Myometrial cell (primary cell): Measurements from ENCODE around the gene C19orf18. TPM values are rescaled to one million over a fixed set of nuclear protein-coding genes. Genes with fewer than 3 reads are reported as not detected.

Experiments used
- total RNA-seq: library from RNA; depleted of rRNA; stranded (reverse); fragments of >200 nt; gene quantifications from 2 replicates; pipeline ENCODE4 v1.2.3, GENCODE V29; 2015

Gene C19orf18
- total RNA-seq: not detected in 2 replicates

DNA sequence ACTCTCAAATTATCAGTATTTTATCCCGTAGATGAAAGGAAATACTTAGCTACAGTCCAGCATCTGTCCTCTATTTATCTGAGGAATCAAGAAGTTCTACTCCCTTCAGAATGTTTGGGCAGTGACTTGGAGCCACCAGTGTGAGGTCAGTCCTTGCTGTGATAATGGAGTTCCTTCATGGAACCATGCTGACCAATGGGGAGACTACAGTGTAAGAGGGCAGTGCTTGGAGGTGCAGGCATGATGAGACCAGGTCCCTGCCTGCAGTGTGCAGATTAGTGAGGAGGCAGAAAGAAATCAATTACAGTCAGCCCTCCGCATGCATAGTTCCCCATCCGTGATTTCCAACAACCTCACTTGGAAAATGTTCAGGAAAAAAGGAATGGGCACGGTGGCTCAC lies at the start of gene C19orf18:
C19orf18 (minus strand) TSS at position 101 of the 400 bp plus-strand sequence. CDS start 102 bp downstream, outside the sequence.

DNA sequence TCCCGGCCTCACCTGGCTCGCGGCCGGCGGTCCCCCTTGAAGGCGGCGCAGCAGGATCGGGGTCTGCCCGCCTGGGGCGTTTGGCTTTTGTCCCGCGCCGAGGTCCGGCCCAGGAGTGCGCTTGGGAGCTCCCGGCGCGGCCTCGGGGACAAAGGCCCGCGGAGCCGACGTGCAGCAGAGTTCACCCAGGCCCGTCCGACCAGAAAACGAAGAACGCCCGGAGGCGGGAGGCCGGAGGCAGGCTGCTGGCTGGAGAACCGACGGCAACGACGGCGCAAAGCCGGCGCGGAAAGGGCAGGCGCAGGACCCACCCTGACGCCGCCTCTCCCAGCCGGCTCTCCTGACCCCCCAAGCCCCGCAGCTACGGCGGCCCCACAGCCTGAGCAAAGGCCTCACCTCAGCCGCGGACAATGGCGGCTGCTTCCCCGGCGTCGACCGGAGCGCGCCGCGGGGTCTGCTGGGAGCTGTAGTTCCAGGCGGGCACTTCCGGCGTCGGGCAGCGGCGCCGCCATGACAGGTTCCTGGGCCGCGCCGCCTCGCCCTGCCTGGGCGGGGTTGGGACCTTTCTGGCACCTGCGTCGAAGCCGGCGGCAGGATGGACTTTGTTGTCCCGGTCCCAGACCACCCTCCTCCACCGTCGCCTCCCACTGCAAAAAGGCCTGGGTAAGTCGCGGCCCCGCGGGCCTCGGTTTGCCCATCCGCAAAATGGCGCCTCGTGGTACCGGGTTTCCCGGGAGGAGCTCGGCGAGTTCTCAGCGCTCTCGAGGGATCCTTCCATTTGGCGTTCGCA lies 28.2 kb upstream of the C19orf18 start, which contains the start of gene ZNF606:
ZNF606 (minus strand) TSS at position 437 of the 790 bp plus-strand sequence. CDS start 1,501 bp downstream, outside the sequence.

DNA sequence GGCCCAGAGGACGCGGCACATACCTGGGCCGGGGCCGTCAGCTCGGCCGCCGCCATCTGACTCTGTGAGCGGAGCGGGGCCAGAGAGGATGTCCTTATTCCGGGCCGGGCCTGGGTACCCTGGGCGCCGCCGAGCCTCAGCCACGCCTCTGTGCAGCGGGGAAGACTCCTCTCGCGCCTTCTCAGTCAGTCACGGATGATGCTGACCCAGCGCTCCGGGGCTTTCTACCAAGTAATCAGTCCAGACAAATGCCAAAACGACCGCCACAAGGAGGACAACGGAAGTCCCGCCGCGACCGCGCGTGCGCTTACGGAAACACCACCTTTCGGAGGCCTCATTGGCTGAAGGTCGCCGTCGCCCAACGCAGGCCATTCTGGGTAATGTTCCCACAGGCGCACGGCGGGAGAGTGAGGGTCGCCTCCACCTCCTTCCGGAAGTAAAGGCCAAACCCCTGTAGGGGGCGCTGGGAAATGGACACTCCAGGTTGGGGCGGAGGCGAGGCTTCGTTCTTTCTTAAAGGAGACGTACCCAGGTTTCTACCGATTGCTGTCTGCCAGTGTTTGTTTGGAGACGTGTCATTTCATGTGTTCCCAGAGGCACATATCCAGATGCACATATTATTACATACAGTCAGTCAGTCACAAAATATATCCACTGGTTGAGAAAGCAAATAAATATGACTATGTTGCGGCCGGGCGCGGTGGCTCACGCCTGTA lies 26.8 kb downstream of the C19orf18 start, which contains the start of gene ZNF256:
ZNF256 (minus strand) TSS at position 288 of the 716 bp plus-strand sequence; CDS start at position 56, 232 bp downstream.

DNA sequence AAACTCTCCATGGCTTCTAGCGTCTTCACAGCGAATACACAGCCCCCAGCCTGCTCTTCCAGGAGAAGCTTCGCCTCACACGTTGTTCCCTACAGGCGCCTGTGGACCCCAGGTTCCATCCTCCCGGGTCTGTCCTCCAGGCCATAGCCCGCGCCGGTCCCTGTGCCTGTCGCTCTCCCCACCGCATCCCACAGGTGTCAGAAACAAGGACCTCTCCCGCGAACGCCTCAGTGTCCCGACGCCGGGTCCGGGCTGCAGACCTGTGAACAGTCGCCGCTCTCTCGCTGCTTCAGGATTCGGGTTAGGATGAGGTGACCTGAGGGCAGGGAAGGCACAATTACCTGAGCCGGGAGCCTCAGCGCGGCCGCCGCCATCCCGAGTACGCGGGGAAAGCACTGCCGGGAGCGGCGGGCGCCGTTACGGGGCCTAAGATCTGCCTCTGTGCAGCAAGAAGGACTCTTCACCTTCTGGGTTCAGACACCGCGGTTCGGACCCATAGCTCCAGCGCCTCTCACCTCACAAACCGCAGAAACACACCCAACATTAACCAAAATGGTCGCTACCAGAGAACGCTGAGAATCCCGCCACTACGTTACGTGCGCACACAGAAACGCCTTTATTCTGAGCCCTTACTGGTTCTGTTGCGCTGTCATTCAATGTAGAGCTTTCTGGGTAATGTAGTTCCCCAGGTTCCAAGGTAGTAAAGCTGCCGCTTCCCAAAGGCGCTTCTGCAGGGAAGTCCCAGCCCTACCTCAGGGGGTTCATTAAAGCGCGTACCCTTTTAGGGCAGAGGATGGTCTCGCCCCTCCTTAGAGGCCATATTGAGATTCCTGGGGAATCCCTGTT lies 39.3 kb downstream of the C19orf18 start, which contains the start of gene ZNF418:
ZNF418 (minus strand) TSS at position 583 of the 846 bp plus-strand sequence. CDS start 1,580 bp downstream, outside the sequence.

DNA sequence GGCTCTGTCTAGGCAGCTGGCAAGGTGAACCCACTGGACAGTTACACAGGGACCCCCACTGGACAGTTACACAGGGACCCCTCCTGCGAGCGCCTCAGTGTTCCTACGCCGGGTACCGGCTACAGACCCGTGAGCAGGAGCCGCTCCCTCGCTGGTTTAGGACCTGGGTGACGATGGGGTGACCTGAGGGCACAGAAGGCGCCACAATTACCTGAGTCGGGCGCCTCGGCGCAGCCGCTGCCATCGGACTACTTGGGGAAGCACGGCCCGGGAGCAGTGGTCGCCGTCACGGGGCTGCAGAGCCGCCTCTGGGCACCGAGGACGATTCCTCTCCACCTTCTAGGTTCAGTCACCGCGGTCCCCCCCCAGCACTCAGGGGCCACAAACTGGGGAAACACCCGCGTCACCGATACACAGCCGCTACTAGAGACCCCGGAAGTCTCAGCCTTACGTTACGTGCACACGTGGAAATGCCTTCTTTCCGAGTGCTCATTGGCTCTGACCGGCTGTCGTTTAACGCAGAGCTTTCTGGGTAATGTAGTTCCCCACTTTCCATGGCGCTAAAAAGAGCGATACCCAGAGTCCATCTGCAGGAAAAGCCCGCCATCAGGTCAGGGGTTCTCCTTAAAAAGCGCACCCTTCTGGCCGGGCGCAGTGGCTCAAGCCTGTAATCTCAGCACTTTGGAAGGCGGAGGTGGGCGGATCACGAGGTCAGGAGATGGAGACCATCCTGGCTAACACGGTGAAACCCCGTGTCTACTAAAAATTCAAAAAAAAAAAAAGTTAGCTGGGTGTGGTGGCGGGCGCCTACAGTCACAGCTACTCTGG lies 58.0 kb downstream of the C19orf18 start, which contains the start of gene ZNF417:
ZNF417 (minus strand) TSS at position 425 of the 828 bp plus-strand sequence; CDS start at position 244, 181 bp downstream.

Other genes starting within 250 kb of the C19orf18 start
- gene ZNF671, start 246.9 kb downstream of the C19orf18 start, total RNA-seq: 4.4 and 7.5 TPM in 2 replicates
- 4.4 and 5.2 TPM in 2 replicates for gene ZNF776, start 227.7 kb downstream of the C19orf18 start, total RNA-seq
- gene ZNF586, start 204.9 kb downstream of the C19orf18 start, total RNA-seq: 6.2 and 8.1 TPM in 2 replicates
- 1.6 and 1.7 TPM in 2 replicates for gene ZNF552, start 159.6 kb downstream of the C19orf18 start, total RNA-seq
- gene ZNF587B, start 144.2 kb downstream of the C19orf18 start, total RNA-seq: 2.0 and 4.6 TPM in 2 replicates
- 6.3 and 14.9 TPM in 2 replicates for gene ZNF587, start 124.7 kb downstream of the C19orf18 start, total RNA-seq
- gene ZNF814, start 85.5 kb downstream of the C19orf18 start, total RNA-seq: 0.71 and 1.4 TPM in 2 replicates
- 3.0 and 6.1 TPM in 2 replicates for gene ZNF417, start 57.9 kb downstream of the C19orf18 start, total RNA-seq
- gene ZNF418, start 39.1 kb downstream of the C19orf18 start, total RNA-seq: 0.29 and 1.8 TPM in 2 replicates
- gene ZNF256, start 26.8 kb downstream of the C19orf18 start, total RNA-seq: 0.29 and 3.5 TPM in 2 replicates
- 1.7 and 6.4 TPM in 2 replicates for gene ZNF606, start 28.3 kb upstream of the C19orf18 start, total RNA-seq
- gene ZSCAN1, start 59.5 kb upstream of the C19orf18 start, total RNA-seq: not detected in 2 replicates
- gene ZNF135, start 84.7 kb upstream of the C19orf18 start, total RNA-seq: 0.58 and 2.5 TPM in 2 replicates
- gene ZSCAN18, start 123.7 kb upstream of the C19orf18 start, total RNA-seq: 22.2 and 43.2 TPM in 2 replicates
- gene ZNF329, start 176.3 kb upstream of the C19orf18 start, total RNA-seq: 6.9 and 8.6 TPM in 2 replicates
- 20.5 and 22.0 TPM in 2 replicates for gene ZNF274, start 208.5 kb upstream of the C19orf18 start, total RNA-seq